GM19328 (cell line): ENCODE results near the gene B3GALT6.

Experiments used
- ATAC-seq: cut with Tn5 transposase; IDR thresholded peaks from one replicate; pipeline ENCODE4 v1.9.1; 2021; ENCODE audit warnings: mild to moderate bottlenecking, moderate library complexity; ENCODE audit not compliant: unreplicated experiment

B3GALT6 gene

GRCh38 chr1:1230656-1231399 is 1.2 kb upstream of the B3GALT6 start:
- no peak for ATAC-seq

- peak; percentile 91 for ATAC-seq
Observed at GRCh38 chr1:1231400-1232207, 433 bp upstream of the B3GALT6 start, which contains the start of gene SDF4. SDF4 (minus strand) TSS chr1:1232001; CDS start chr1:1228772, 3,229 bp downstream.

DNA sequence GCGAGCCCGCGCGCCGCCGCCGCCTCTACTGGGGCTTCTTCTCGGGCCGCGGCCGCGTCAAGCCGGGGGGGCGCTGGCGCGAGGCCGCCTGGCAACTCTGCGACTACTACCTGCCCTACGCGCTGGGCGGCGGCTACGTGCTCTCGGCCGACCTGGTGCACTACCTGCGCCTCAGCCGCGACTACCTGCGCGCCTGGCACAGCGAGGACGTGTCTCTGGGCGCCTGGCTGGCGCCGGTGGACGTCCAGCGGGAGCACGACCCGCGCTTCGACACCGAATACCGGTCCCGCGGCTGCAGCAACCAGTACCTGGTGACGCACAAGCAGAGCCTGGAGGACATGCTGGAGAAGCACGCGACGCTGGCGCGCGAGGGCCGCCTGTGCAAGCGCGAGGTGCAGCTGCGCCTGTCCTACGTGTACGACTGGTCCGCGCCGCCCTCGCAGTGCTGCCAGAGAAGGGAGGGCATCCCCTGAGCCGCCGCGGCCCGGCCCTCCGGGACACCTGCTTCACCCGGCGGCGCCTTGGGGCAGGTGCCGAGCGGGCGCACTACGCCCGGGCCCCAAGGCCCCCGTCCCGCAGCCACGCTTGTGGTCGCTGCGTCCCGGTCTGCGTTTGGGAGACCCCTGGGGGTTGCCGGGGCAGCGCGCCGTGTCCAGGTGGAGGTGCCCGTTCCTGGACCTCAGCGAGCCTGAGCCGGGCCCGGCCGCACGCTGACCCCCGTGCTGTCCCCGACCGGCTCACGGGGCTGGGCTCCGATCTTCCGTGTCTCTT is 944 bp downstream of the B3GALT6 start:
- no peak for ATAC-seq

GRCh38 chr1:1233567-1233892 is 1.5 kb downstream of the B3GALT6 start:
- no peak for ATAC-seq

GRCh38 chr1:1234180-1234808 is 2.3 kb downstream of the B3GALT6 start:
- ATAC-seq = no peak

GRCh38 chr1:1235016-1235744 is 3.1 kb downstream of the B3GALT6 start:
- no peak for ATAC-seq

GRCh38 chr1:1236176-1236763 is 4.2 kb downstream of the B3GALT6 start:
- ATAC-seq = no peak

DNA sequence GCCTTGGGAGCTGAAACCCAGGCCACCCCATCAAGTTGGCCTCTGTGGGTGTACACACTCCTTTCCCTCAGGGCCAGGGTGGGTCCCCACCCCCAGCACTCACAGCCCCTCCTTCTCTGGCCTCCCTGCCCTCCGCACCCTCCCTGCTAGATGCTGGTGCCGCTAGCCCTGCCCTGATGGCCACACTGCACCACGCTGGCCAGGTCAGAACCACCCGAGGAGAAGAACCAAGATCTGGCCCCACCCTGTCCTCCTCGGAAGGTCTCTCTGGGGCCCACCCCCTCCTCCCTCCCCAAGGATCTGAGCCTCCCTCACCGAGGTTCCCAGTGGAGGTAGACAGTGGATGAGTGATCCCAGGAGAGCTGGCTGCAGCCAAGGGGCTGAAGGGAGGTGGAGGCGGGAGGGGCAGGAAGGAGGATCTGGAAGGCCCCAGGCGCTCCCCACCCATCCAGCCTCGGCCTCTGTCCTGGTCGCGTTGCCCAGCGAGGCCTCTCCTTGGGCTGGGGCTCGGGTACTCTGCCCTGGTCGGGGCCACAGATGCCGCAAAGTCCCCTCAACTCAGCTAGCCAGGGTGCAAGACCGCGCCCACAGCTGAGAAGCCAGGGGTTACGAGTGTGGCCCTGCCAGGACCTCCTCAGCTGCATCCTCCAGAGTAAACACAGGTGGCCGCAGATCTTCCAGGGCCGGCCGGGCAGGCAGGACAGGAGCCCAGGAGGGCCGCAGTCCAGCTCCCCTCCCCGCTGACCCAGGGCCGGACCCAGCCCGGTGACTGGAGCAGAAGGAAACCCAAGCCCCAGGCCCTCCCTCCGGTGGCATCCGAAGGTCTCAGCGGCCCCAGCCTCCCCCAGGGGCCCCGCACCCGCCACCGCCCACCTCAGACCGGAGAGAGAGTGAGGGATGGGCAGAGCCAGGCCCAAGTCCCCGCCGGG is 5.2 kb downstream of the B3GALT6 start:
- no peak for ATAC-seq

DNA sequence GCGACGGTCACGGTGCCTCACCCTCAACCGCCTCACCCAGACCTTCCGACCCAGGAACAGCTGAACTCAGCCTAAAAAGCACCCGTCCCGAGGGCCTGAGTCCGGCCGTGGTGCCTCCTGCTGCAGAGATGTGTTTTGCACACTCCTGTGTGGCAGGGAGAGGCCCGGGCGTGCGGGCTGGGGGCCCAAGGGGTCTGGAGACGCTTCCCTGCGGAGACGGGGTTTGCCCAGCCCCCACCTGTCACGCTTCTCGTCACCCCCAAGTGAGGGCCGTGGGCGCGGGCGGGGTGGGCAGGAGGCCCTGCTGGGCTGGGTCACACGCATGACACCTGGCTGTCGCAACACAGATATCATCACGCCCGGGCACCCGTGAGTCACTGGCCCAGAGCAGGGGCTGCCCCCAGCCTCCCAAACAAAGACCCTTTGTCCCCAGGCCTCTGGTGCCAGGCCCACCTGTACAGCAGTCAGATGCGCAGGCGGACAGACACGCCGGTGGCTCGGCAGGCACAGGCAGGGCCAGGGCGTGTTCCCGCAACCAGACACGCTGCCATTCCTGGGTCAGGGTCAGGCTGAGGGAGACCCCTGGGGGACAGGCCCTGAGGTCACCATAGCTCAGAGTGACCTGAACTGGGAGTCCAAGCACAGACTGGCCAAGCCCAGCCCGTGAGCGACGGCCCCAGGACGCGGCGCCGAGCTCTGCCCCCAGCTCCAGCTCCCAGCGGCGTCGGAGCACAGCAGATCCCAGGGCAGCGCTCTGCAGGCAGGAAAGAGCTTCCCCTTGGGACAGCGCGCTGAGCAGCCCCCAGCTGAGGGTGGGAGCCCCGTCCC is 6.1 kb downstream of the B3GALT6 start:
- ATAC-seq = no peak

- no peak for ATAC-seq
Observed at GRCh38 chr1:1238702-1239178, 6.7 kb downstream of the B3GALT6 start.

- ATAC-seq = no peak
Observed at GRCh38 chr1:1239227-1239613, 7.2 kb downstream of the B3GALT6 start.

GRCh38 chr1:1239614-1240347 is 7.7 kb downstream of the B3GALT6 start:
- no peak for ATAC-seq

DNA sequence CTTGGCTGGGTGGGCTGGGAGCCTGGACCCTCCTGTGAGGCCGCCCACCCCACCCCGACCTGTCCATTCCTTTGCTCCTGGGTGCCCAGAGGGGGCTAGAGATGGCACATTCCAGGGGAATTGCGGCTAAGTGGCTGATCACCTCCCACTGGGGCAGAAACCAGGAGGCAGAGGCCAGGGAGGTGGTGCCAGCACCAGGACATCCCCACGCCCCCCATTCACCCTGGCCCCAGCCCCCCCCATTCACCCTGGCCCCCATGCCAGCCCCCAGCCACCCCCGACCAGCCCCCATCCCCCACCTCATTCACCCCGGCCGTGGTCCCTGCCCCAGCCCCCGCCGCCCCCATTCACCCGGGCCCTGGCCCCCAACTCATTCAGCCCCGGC is 8.3 kb downstream of the B3GALT6 start:
- no peak for ATAC-seq

GRCh38 chr1:1240822-1241587 is 9.0 kb downstream of the B3GALT6 start:
- ATAC-seq = no peak

- ATAC-seq = no peak
Observed at GRCh38 chr1:1241588-1242219, 9.7 kb downstream of the B3GALT6 start.
